ENCODE data around the gene IRF8. TPM values are rescaled to one million over a fixed set of nuclear protein-coding genes. Genes with fewer than 3 reads are reported as not detected.

IRF8 gene
- not detected for polyA plus RNA-seq (2012; ENCODE audit: insufficient read depth, insufficient read length, low read depth)

GRCh38 chr16:85898521-85899442 is at the start of gene IRF8:
IRF8 (plus strand) TSS chr16:85899162; CDS start chr16:85903016, 3,854 bp downstream.
- Histone ChIP-seq H3K27me3 (peaks cover 96% of the 10 kb centered on the region), H3K4me1 (no peaks in the 10 kb centered on the region), H3K4me3 (ENCODE audit: low read depth, low read length) (no peak within 1 kb of the TSS), H3K36me3 (no peaks in the 10 kb centered on the region), H3K9me3 (no peaks in the 10 kb centered on the region)
- TF ChIP-seq CTCF (IDR thresholded peaks at IDR 0.05; ENCODE audit: low read depth, low read length) = no peak
- DNase-seq = no peak

GRCh38 chr16:85849388-85849787 is 49.6 kb upstream of the IRF8 start:
- no peak for TF ChIP-seq CTCF (IDR thresholded peaks at IDR 0.05; ENCODE audit: low read depth, low read length)
- peaks cover 83% of the 10 kb centered on the region for H3K27me3 ChIP-seq

GRCh38 chr16:85850344-85850880 is 48.5 kb upstream of the IRF8 start:
- no peaks in the 10 kb centered on the region for H3K36me3 ChIP-seq
- H3K27me3 ChIP-seq = peaks cover 74% of the 10 kb centered on the region
- TF ChIP-seq CTCF (IDR thresholded peaks at IDR 0.05; ENCODE audit: low read depth, low read length) = no peak
- H3K9me3 ChIP-seq = no peaks in the 10 kb centered on the region
- no peaks in the 10 kb centered on the region; the same call in 1 of the 2 replicates for H3K4me1 ChIP-seq
- no peak overlapping the region for H3K4me3 ChIP-seq (ENCODE audit: low read depth, low read length)
- DNase-seq = no peak

More at GRCh38 chr16:85849388-85849787, 49.6 kb upstream of the IRF8 start:
- Histone ChIP-seq H3K4me1 (no peaks in the 10 kb centered on the region; the same call in 1 of the 2 replicates), H3K9me3 (no peaks in the 10 kb centered on the region), H3K4me3 (ENCODE audit: low read depth, low read length) (no peak overlapping the region), H3K36me3 (no peaks in the 10 kb centered on the region)
- DNase-seq = no peak

GRCh38 chr16:85851034-85851785 is 47.8 kb upstream of the IRF8 start:
- TF ChIP-seq CTCF (IDR thresholded peaks at IDR 0.05; ENCODE audit: low read depth, low read length) = no peak
- no peaks in the 10 kb centered on the region for H3K36me3 ChIP-seq
- no peak overlapping the region for H3K4me3 ChIP-seq (ENCODE audit: low read depth, low read length)
- DNase-seq = no peak
- no peaks in the 10 kb centered on the region; the same call in 1 of the 2 replicates for H3K4me1 ChIP-seq
- H3K9me3 ChIP-seq = no peaks in the 10 kb centered on the region
- peaks cover 77% of the 10 kb centered on the region for H3K27me3 ChIP-seq

- no peak for DNase-seq
- no peak overlapping the region for H3K4me3 ChIP-seq (ENCODE audit: low read depth, low read length)
- H3K9me3 ChIP-seq = no peaks in the 10 kb centered on the region
- H3K4me1 ChIP-seq = no peaks in the 10 kb centered on the region; the same call in 1 of the 2 replicates
- H3K36me3 ChIP-seq = no peaks in the 10 kb centered on the region
- no peak for TF ChIP-seq CTCF (IDR thresholded peaks at IDR 0.05; ENCODE audit: low read depth, low read length)
- peaks cover 74% of the 10 kb centered on the region for H3K27me3 ChIP-seq
Measured at GRCh38 chr16:85853547-85854545, 45.1 kb upstream of the IRF8 start.
